Peyer's patch (tissue), 4 donors: ENCODE data around the gene FAT1. TPM values are rescaled to one million over a fixed set of nuclear protein-coding genes. Genes with fewer than 3 reads are reported as not detected.

Source experiments
- DNase-seq, 3 donors: peaks; one replicate each; pipeline ENCODE4 v3.0.0-alpha.2; 2017 to 2019
- H3K27ac ChIP-seq, 4 donors: fragments of 200-600 bp; sonication (generic); one replicate each; pipeline ENCODE4 v1.5.1; 2016 to 2019
- H3K27me3 ChIP-seq, 2 donors: fragments of 200-600 bp; sonication (generic); one replicate each; pipeline ENCODE4 v1.5.1; 2019
- H3K36me3 ChIP-seq, 3 donors: fragments of 200-600 bp; sonication (generic); one replicate each; pipeline ENCODE4 v1.5.1; 2016 to 2019
- H3K4me1 ChIP-seq, 4 donors: fragments of 200-600 bp; sonication (generic); one replicate each; pipeline ENCODE4 v1.5.1; 2016 to 2019
- H3K4me3 ChIP-seq, 4 donors: fragments of 200-600 bp; sonication (generic); 1 replicate in 3 of 4; 2 replicates in 1 of 4; pipeline ENCODE4 v1.5.1; 2016 to 2019; ENCODE audit warnings: mild to moderate bottlenecking in 1 of 4
- H3K9me3 ChIP-seq, 4 donors: fragments of 200-600 bp; sonication (generic); one replicate each; pipeline ENCODE4 v1.5.1; 2016 to 2019; ENCODE audit warnings: mild to moderate bottlenecking in 1 of 4
- CTCF ChIP-seq, 6 experiments: fragments of 450-650 bp in 4 of 6; fragments of 200-600 bp in 2 of 6; sonication (generic) in 1 of 6; IDR thresholded peaks; one replicate each; pipeline ENCODE4 v1.5.1; 2017 to 2019; ENCODE audit warnings: antibody characterized with exemption in 6 of 6, mild to moderate bottlenecking in 3 of 6, moderate library complexity in 1 of 6
- POLR2A ChIP-seq, 2 donors: fragments of 450-650 bp; IDR thresholded peaks; one replicate each; pipeline ENCODE4 v1.5.1; 2017; ENCODE audit warnings: antibody characterized with exemption in 2 of 2, mild to moderate bottlenecking in 2 of 2, moderate library complexity in 2 of 2
- total RNA-seq, 4 donors: library from RNA; depleted of rRNA; stranded (reverse); fragments of >200 nt; gene quantifications; one replicate each; pipeline ENCODE4 v1.1.0, GENCODE V29; 2016

FAT1 gene
- total RNA-seq, 4 donors from 2014 or later, result 88.3 to 580 (median 468) TPM

GRCh38 chr4:186650401-186651180, 73.1 kb downstream of the FAT1 start:
- Histone ChIP-seq H3K4me1 (no peaks in the 10 kb centered on the region), H3K27ac (no peak overlapping the region), H3K36me3 (no peaks in the 10 kb centered on the region), H3K9me3 (no peaks in the 10 kb centered on the region), H3K27me3 (no peaks in the 10 kb centered on the region), H3K4me3 (no peak overlapping the region)
- TF ChIP-seq CTCF (IDR thresholded peaks at IDR 0.05) (no peak), POLR2A (IDR thresholded peaks at IDR 0.05) (no peak)
- no peak for DNase-seq

GRCh38 chr4:186647821-186648220, 75.8 kb downstream of the FAT1 start:
- no peaks in the 10 kb centered on the region for H3K9me3 ChIP-seq
- no peak overlapping the region for H3K27ac ChIP-seq
- no peak overlapping the region for H3K4me3 ChIP-seq
- H3K27me3 ChIP-seq, result no peaks in the 10 kb centered on the region
- peaks cover 0 to 15% (median 2%) of the 10 kb centered on the region in 4 donors for H3K4me1 ChIP-seq
- no peaks in the 10 kb centered on the region for H3K36me3 ChIP-seq
- DNase-seq, result no peak
- TF ChIP-seq CTCF (IDR thresholded peaks at IDR 0.05) (no peak), POLR2A (IDR thresholded peaks at IDR 0.05) (no peak)

GRCh38 chr4:186644737-186645261, 78.9 kb downstream of the FAT1 start:
- peak overlapping the region in 1 of 4 donors; percentile 12 for H3K27ac ChIP-seq
- no peak for DNase-seq

GRCh38 chr4:186644311-186644638, 79.4 kb downstream of the FAT1 start:
- Histone ChIP-seq H3K27ac (peak overlapping the region in 1 of 4 donors; percentile 12), H3K9me3 (no peaks in the 10 kb centered on the region), H3K4me1 (peaks cover 0 to 16% (median 2%) of the 10 kb centered on the region in 4 donors), H3K27me3 (no peaks in the 10 kb centered on the region), H3K4me3 (no peak overlapping the region), H3K36me3 (peaks cover 0 to 12% (median 0%) of the 10 kb centered on the region in 3 donors)
- no peak for DNase-seq
- no peak for TF ChIP-seq CTCF (IDR thresholded peaks at IDR 0.05)
- TF ChIP-seq POLR2A (IDR thresholded peaks at IDR 0.05), result no peak

More at GRCh38 chr4:186644737-186645261, 78.9 kb downstream of the FAT1 start:
- Histone ChIP-seq H3K27me3 (no peaks in the 10 kb centered on the region), H3K4me1 (peaks cover 0 to 16% (median 2%) of the 10 kb centered on the region in 4 donors), H3K36me3 (peaks cover 0 to 6% (median 0%) of the 10 kb centered on the region in 3 donors), H3K4me3 (no peak overlapping the region), H3K9me3 (no peaks in the 10 kb centered on the region)
- TF ChIP-seq POLR2A (IDR thresholded peaks at IDR 0.05) (no peak), CTCF (IDR thresholded peaks at IDR 0.05) (no peak)

GRCh38 chr4:186643501-186644310, 80.0 kb downstream of the FAT1 start:
- TF ChIP-seq CTCF (IDR thresholded peaks at IDR 0.05) (no peak), POLR2A (IDR thresholded peaks at IDR 0.05) (no peak)
- Histone ChIP-seq H3K27me3 (no peaks in the 10 kb centered on the region), H3K4me1 (peaks cover 0 to 16% (median 2%) of the 10 kb centered on the region in 4 donors), H3K36me3 (peaks cover 0 to 15% (median 0%) of the 10 kb centered on the region in 3 donors), H3K9me3 (no peaks in the 10 kb centered on the region), H3K27ac (peak overlapping the region in 1 of 4 donors; percentile 66), H3K4me3 (no peak overlapping the region)
- DNase-seq, result no peak
